SW480 (cell line): ENCODE measurements around the gene SLITRK1.

Experiments used
- DNase-seq: peaks from one replicate; pipeline ENCODE4 v3.0.0-alpha.2; 2016; ENCODE audit warnings: low spot score

The SLITRK1 gene

GRCh38 chr13:83881917-83882605, at the start of gene SLITRK1:
Gene SLITRK1, minus strand, starts transcription at chr13:83882474. Its CDS starts 967 bp downstream, at chr13:83881507.
- no peak for DNase-seq

DNA sequence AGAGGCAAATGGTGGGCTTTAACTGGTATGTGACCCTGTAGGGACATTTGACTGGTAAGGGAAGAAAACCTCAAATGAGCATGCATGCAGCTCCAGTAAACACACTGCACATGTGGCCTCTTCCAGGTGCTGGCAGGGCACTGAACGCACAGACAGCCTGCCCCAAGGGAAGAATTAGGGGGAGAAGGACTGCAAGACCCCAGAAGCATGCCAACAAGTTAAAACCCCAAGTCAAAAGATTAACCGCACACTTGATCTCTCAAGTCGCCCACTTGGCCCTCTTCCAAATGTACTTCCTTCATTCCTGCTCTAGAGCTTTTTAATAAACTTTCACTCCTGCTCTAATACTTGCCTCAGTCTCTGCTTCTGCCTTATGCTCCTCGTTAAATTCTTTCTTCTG, 46.9 kb upstream of the SLITRK1 start:
- no peak for DNase-seq

- DNase-seq, result no peak
Measured at GRCh38 chr13:83919775-83920174, 37.5 kb upstream of the SLITRK1 start.

DNA sequence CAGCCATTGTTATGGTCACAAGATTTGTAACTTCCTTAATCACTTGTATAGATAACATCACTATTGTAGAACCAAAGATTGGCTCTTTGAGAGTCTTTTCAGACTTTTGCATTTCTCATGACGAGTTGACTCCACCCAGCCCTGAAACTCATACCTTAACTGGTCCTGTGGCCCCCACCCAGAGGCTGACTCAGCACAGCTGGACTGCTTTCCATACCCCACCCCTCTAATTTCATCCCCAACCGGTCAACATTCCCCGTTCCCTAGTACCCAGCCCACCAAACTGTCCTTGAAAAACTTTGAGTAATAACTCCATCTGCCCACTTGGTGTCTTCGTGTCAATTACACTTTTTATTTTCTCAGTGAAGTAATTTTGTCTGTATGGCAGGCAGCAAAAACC, 32.1 kb upstream of the SLITRK1 start:
- DNase-seq, result no peak

GRCh38 chr13:83907196-83907989, 25.1 kb upstream of the SLITRK1 start:
- DNase-seq, result no peak

DNA sequence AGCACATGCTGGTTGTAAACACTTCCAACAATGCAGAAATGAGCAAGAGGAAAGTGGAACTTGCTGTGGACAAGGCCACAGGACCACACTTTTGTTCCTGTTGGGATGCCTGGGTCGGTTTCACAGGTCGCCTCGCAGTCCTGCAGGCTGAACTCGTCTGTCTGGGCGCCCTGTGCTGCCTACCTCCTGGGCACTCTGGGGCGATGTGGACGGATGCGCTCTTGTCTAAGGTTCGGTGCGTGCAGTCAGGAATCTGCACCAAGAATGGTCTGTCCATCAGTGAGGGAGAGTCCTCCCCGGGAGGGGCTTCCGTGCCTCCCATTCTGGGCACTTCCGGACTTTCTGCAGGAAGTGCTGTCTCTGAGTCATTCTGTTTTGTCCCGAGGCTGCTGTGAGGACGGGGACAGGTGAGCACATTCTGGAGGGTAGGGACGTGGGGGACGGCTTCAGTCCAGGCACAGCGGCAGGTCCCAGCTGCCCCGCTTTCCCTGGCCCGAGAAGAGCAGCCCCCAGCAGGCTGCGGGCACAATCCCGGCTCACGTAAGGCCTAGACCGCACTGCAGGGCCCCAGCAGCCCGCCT, 24.1 kb upstream of the SLITRK1 start:
- DNase-seq, result no peak

- no peak for DNase-seq
Measured at GRCh38 chr13:83905641-83906040, 23.4 kb upstream of the SLITRK1 start.

DNA sequence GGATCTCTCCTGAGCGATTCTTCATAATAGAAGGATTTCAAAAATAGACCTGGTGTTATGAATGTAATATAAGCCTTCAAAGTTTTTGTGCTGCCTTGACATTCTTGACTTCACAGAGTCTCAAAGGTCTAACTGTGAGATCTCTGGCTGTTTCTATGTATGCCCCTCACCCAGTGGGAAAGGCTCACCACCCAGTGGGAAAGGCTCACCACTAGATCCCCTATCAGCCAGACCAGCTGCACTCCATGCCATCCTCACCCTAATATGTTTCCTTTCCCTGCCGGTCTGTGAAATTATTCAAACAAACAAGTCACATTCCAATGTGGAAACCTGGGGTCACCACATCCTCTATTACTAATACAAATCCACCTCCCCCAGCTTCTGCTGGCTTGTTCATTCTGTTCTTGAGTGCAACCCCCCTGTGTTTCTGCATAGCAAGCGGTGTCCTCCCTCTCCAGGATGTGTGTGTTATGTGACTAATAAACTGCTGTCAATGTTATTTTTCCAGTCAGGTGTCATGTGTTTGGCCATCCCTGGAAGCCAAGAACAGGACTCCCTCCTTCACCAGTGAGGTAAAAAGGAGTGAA, 13.8 kb upstream of the SLITRK1 start:
- DNase-seq, result no peak

- DNase-seq, result no peak
Measured at GRCh38 chr13:83890358-83890757, 8.1 kb upstream of the SLITRK1 start.

- no peak for DNase-seq
Measured at GRCh38 chr13:83884141-83884540, 1.9 kb upstream of the SLITRK1 start.

GRCh38 chr13:83883061-83883523, 818 bp upstream of the SLITRK1 start:
- DNase-seq, result no peak

GRCh38 chr13:83882606-83882959, 309 bp upstream of the SLITRK1 start:
- no peak for DNase-seq

DNA sequence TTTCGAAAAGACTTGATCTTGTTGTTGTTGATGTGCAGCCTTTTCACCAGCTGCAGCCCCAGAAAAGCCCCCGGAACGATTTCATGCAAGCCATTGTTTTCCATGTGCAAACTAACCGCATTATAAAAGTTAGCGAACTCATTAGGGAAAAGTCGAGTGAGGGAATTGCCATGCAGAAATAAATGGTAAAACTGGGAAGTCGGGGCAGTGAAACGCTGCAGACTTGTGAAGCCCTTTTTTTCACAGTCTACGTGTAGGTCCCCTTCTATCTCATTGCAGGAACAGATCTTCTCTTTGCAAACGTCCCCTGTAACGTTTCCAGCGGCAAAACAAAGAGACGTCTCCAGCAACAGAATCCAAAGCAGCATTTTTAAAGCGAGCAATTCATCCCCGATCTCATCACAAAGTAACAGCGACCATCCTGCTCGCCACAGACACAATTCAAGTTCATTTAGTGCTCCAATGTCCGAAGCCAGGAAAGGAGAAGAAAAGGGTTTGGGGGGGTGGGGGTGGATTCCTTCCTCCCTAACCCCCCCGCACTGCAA, 1.1 kb downstream of the SLITRK1 start:
- no peak for DNase-seq

GRCh38 chr13:83880275-83881139, 1.8 kb downstream of the SLITRK1 start:
- DNase-seq, result no peak

DNA sequence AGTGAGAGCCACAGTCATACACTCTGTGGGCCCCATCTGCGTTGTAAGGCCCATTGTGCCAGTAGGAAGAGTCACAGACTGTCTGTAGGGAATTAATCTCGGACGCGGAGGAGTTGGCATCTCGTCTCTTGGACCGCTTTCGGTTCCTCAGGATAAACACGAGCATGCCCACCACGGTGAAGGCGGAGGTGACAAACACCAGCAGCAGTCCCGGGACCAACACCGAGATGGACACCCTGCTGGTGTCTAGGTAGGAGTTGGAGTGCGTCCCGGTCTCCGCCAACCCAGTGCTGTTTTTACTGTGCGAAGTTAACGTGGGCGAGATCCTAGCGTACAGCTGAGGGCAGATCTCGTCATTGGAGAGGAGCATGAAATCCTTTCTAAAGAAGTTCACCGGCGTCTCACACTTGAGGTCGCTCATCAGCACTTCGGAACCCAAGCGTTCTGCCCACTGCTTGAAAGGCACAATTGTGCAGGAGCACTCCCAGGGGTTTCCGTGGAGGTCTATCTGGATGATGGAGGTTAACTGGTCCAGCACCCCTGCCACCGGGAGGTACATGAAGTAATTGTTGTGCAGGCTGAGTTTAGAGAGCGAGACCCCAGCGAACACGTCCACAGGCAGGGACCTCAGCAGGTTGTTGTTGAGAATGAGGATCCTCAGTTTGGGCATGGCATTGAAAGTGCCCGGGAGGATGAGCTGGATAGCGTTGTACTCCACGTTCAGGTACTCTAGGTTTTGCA, 2.7 kb downstream of the SLITRK1 start:
- DNase-seq, result no peak

DNA sequence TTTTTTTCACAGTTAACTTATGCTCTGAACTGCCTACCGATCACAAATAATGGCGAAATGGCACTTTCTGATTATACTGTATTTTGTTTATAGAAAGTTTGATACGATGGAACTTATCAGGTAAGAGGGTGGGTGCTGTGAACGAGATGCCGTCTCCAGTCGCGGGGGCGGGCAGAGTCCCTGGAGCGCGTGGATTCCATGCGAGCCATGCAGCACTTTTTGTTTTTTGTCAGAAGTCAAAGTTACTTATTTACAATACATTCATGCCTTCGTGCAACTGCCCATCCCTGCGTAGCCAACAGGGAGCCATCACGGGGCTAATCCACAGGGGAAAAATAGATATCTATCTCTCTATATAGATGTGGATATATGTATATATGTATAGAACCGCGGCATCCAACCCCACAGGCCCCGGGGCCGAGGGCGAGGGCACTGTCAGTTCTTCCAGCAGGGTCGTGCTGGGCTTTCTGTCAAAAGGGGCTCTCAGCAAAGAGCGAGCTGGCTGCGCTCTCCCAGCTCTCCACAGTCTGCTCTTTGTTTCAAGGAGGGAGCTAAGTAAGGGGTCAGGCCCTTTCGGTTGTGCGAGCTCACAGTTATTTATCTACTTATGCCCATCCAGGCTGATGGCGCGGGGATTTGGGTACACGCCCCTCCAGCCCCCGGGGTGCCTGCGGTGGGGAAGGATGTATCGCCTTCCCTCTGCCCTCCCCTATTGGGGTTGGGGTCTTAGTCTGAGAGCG, 3.4 kb downstream of the SLITRK1 start:
- no peak for DNase-seq

DNA sequence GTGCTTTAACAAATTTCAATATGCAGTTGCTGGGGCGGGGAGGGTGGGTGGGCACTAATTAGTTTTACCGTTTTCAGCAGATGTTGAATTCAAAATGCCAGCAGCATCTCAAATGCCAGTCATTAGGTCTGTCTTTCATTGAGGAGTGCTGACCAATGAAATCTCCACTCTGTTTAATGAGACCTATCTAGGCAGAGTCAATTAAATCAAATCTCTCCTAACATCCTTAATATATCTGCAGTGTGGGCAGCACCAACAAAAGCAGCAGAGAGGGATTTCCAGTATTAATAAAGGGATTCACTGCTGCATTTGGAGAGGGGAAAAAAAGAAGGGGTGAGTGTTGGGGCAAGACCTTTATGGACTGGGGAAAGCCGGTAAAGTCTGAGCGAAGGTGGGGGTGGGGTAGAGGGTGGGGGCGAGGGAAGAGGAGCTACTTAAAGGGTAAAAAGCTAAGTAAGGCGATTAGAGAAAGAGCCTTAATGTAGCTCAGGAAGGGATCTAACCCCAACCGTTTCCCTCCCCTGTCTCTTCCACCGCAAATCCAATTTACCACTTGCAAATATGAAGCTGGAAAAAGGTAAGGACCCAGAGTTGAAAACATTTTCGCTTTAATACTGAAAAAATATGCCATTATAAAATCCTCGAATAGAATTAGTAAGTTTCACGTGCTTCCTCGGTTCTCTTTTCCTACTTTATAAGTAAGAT, 4.5 kb downstream of the SLITRK1 start:
- no peak for DNase-seq

- no peak for DNase-seq
Measured at GRCh38 chr13:83876546-83876945, 5.7 kb downstream of the SLITRK1 start.

DNA sequence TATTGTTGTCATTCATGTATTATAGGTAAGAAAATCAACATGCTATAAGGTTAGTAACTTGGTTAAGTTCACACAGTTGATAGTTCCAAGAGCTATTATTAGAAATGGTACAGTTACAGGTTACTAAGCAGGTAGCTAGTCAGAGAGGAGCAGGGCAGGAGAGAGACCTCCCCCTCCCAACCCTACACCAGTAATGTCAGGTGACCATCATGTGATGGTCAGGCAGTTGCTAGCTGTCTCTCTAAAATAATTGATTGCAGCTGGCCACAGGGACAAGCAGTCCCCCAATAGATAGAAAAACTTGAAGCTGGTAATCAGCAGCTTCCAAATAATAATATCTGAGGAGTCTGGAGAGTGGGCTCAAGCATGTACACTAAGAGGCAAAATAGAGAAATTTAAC, 14.6 kb downstream of the SLITRK1 start:
- no peak for DNase-seq
